Thyroid gland (tissue), 4 donors: ENCODE data around the gene SEMA4D.

Source experiments
- POLR2A ChIP-seq, 2 donors: fragments of 450-650 bp; IDR thresholded peaks; one replicate each; pipeline ENCODE4 v1.6.1; 2017; ENCODE audit warnings: antibody characterized with exemption in 2 of 2, mild to moderate bottlenecking in 2 of 2, moderate library complexity in 1 of 2
- TF ChIP-seq, protein P1 (sequence below), 6 experiments: fragments of 200-600 bp in 3 of 6; fragments of 450-650 bp in 3 of 6; sonication (generic) in 3 of 6; IDR thresholded peaks; one replicate each; pipeline ENCODE4 v1.5.1; 2016 to 2019; ENCODE audit warnings: antibody characterized with exemption in 6 of 6, mild to moderate bottlenecking in 2 of 6, inconsistent platforms in 1 of 6, moderate library complexity in 1 of 6

DNA sequence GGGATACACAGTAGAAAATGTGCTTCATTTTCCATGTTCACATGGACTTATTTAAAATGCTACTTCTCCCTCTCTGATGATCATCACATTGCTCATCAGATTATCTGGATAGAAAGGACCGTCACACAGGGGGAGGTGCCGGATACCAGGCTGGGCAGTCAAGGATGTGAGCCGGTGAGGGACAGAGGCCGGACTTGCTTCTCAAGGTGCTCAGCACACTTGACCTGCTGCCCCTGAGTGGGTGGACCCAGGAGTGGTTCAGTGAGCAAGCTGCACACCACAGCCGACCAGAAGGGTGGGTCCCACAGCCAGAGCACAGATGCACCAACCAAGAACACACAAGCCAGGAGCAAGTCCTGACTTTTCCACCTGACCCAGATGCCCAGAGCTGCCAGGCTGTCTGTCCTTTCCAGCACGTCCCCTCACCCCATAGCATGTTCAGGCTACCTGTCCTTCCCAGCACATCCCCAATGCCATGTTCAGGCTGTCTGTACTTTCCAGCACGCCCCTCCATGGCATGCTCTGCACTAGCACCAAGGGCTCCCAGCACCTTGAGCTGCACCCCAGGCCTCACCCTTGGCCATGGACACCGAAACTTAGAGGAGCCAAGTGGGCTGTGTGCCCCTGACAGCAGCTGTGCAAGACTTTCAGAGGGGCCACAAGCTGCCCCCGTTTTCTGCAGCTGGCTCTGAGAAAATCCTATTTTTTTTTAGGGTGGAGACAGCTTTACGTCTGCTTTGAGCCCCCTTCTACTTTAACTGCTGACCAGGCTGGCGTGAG lies 101.8 kb downstream of the SEMA4D start:
- no peak for TF ChIP-seq POLR2A (IDR thresholded peaks at IDR 0.05)
- TF ChIP-seq, protein P1, sequence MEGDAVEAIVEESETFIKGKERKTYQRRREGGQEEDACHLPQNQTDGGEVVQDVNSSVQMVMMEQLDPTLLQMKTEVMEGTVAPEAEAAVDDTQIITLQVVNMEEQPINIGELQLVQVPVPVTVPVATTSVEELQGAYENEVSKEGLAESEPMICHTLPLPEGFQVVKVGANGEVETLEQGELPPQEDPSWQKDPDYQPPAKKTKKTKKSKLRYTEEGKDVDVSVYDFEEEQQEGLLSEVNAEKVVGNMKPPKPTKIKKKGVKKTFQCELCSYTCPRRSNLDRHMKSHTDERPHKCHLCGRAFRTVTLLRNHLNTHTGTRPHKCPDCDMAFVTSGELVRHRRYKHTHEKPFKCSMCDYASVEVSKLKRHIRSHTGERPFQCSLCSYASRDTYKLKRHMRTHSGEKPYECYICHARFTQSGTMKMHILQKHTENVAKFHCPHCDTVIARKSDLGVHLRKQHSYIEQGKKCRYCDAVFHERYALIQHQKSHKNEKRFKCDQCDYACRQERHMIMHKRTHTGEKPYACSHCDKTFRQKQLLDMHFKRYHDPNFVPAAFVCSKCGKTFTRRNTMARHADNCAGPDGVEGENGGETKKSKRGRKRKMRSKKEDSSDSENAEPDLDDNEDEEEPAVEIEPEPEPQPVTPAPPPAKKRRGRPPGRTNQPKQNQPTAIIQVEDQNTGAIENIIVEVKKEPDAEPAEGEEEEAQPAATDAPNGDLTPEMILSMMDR (IDR thresholded peaks at IDR 0.05) = no peak
